DOHH2 (cell line): ENCODE data around the gene DOCK4.

Experiments
- H3F3A ChIP-seq: fragments of 200-600 bp; sonication (generic), shearing (Covaris generic); 2 replicates; pipeline ENCODE4 v1.6.0; 2016; ENCODE audit warnings: antibody characterized with exemption, mild to moderate bottlenecking; ENCODE audit not compliant: control insufficient read depth, insufficient read depth
- H3K27ac ChIP-seq: fragments of 200-600 bp; sonication (generic); 2 replicates; pipeline ENCODE4 v1.5.1; 2014; ENCODE audit warnings: low read depth, mild to moderate bottlenecking, low read length, moderate library complexity
- H3K27me3 ChIP-seq: fragments of 200-600 bp; sonication (generic); 2 replicates; pipeline ENCODE4 v1.6.1; 2014; ENCODE audit warnings: mild to moderate bottlenecking, low read length, mixed read lengths; ENCODE audit not compliant: control insufficient read depth
- H3K36me3 ChIP-seq: fragments of 200-600 bp; sonication (generic); 2 replicates; pipeline ENCODE4 v1.6.1; 2014; ENCODE audit warnings: mild to moderate bottlenecking, low read length, moderate library complexity, mixed read lengths; ENCODE audit not compliant: control insufficient read depth
- H3K4me1 ChIP-seq: fragments of 200-600 bp; sonication (generic); 2 replicates; pipeline ENCODE4 v1.6.1; 2014; ENCODE audit warnings: mild to moderate bottlenecking, low read length, mixed read lengths; ENCODE audit not compliant: control insufficient read depth
- H3K4me2 ChIP-seq: fragments of 200-600 bp; sonication (generic); 2 replicates; pipeline ENCODE4 v1.6.0; 2014; ENCODE audit warnings: mild to moderate bottlenecking, low read length, moderate library complexity
- H3K4me3 ChIP-seq: fragments of 200-600 bp; sonication (generic); 2 replicates; pipeline ENCODE4 v1.5.1; 2014; ENCODE audit warnings: mild to moderate bottlenecking, low read length, mixed read lengths
- H3K79me2 ChIP-seq: fragments of 200-600 bp; sonication (generic); 2 replicates; pipeline ENCODE4 v1.6.1; 2014; ENCODE audit warnings: mild to moderate bottlenecking, low read length, mixed read lengths; ENCODE audit not compliant: control insufficient read depth
- H3K9me2 ChIP-seq: fragments of 200-600 bp; sonication (generic); replicated peaks from 2 replicates; pipeline ENCODE4 v1.6.1; 2014; ENCODE audit warnings: mild to moderate bottlenecking, low read length, mixed read lengths; ENCODE audit not compliant: control insufficient read depth
- H3K9me3 ChIP-seq: fragments of 200-600 bp; sonication (generic); 2 replicates; pipeline ENCODE4 v1.6.1; 2014; ENCODE audit warnings: antibody characterized with exemption, low read length, mixed read lengths; ENCODE audit not compliant: control insufficient read depth, insufficient read depth
- H4K20me1 ChIP-seq: fragments of 200-600 bp; sonication (generic); 2 replicates; pipeline ENCODE4 v1.6.0; 2014; ENCODE audit warnings: low read depth, mild to moderate bottlenecking, antibody characterized with exemption, low read length, moderate library complexity; ENCODE audit not compliant: control insufficient read depth, insufficient read depth
- CTCF ChIP-seq: fragments of 200-600 bp; sonication (generic); IDR thresholded peaks from one replicate; pipeline ENCODE4 v1.5.1; 2014; ENCODE audit warnings: antibody characterized with exemption, mild to moderate bottlenecking, low read depth, low read length; ENCODE audit not compliant: poor library complexity, severe bottlenecking
- EZH2phosphoT487 ChIP-seq: fragments of 200-600 bp; sonication (generic); IDR thresholded peaks from 2 replicates; pipeline ENCODE4 v1.6.1; 2017; ENCODE audit warnings: borderline replicate concordance, mild to moderate bottlenecking, antibody characterized with exemption, low read length, moderate library complexity, mixed read lengths

DOCK4 gene

GRCh38 chr7:111836592-111836991 is 369.6 kb downstream of the DOCK4 start:
- H3K9me3 ChIP-seq: no peaks in the 10 kb centered on the region
- H3K36me3 ChIP-seq: no peaks in the 10 kb centered on the region
- no peaks in the 10 kb centered on the region for H3F3A ChIP-seq
- no peak overlapping the region for H3K4me3 ChIP-seq
- no peaks in the 10 kb centered on the region for H4K20me1 ChIP-seq
- no peaks in the 10 kb centered on the region for H3K27me3 ChIP-seq
- no peaks in the 10 kb centered on the region; the same call in 1 of the 2 replicates for H3K9me2 ChIP-seq
- no peak overlapping the region for H3K4me2 ChIP-seq
- H3K27ac ChIP-seq: no peak overlapping the region
- no peaks in the 10 kb centered on the region for H3K79me2 ChIP-seq
- TF ChIP-seq EZH2phosphoT487 (no peak), CTCF (no peak)
- H3K4me1 ChIP-seq: no peaks in the 10 kb centered on the region

- Histone ChIP-seq H3K9me2 (no peaks in the 10 kb centered on the region; the same call in 1 of the 2 replicates), H3K4me3 (no peak overlapping the region), H3K27me3 (no peaks in the 10 kb centered on the region), H3K4me2 (no peak overlapping the region), H4K20me1 (no peaks in the 10 kb centered on the region), H3F3A (no peaks in the 10 kb centered on the region), H3K79me2 (no peaks in the 10 kb centered on the region), H3K36me3 (no peaks in the 10 kb centered on the region), H3K27ac (no peak overlapping the region), H3K9me3 (no peaks in the 10 kb centered on the region), H3K4me1 (no peaks in the 10 kb centered on the region)
- TF ChIP-seq CTCF (no peak), EZH2phosphoT487 (no peak)
Measured at GRCh38 chr7:111835066-111835465, 371.1 kb downstream of the DOCK4 start.

GRCh38 chr7:111834367-111834766 is 371.8 kb downstream of the DOCK4 start:
- H3K4me2 ChIP-seq: no peak overlapping the region
- H3K27me3 ChIP-seq: no peaks in the 10 kb centered on the region
- H3K36me3 ChIP-seq: no peaks in the 10 kb centered on the region
- H3K9me3 ChIP-seq: no peaks in the 10 kb centered on the region
- no peaks in the 10 kb centered on the region for H4K20me1 ChIP-seq
- H3K27ac ChIP-seq: no peak overlapping the region
- H3K4me3 ChIP-seq: no peak overlapping the region
- no peaks in the 10 kb centered on the region; the same call in 1 of the 2 replicates for H3K9me2 ChIP-seq
- no peaks in the 10 kb centered on the region for H3K79me2 ChIP-seq
- no peaks in the 10 kb centered on the region for H3K4me1 ChIP-seq
- TF ChIP-seq EZH2phosphoT487: no peak
- no peak for TF ChIP-seq CTCF
- H3F3A ChIP-seq: no peaks in the 10 kb centered on the region
